Right ventricle myocardium inferior (tissue), 1 donor: Measurements from ENCODE around the gene TMEM170B. TPM values are rescaled to one million over a fixed set of nuclear protein-coding genes. Genes with fewer than 3 reads are reported as not detected.
A peak's percentile ranks its signal among the peaks of the same experiment; 100 is the strongest.
"Not testable (repeated sequence)": the region's sequence is repeated elsewhere in the genome, so short reads cannot be mapped to it uniquely, and the experiment has no call there.

Experiments used
- ATAC-seq: fragments of 200-7000 bp; cut with Tn5 transposase; one replicate; pipeline ENCODE4 v1.9.1; 2020; ENCODE audit warnings: mild to moderate bottlenecking, moderate library complexity
- DNase-seq: peaks from one replicate; pipeline ENCODE4 v3.0.0; 2021; ENCODE audit errors: missing footprints
- intact Hi-C: fragments of 100-400 bp; cut with DNase I; formaldehyde crosslinking; loops from one replicate; pipeline ENCODE4 v1.11.0; 2022
- total RNA-seq: library from RNA; stranded (reverse); fragmentation: NEBNext Ultra II Directional; extraction: Animal tissue kit (Norgen Biotek cat#: 25700); gene quantifications from one replicate; pipeline ENCODE4 v1.2.1, GENCODE V29; 2021
- donor health status: DM: no; HTN: yes; CAD: no; lungs with severe emphysema.

TMEM170B gene
- total RNA-seq, 1 donor from 2014 or later = 4.8 TPM

GRCh38 chr6:11525468-11526155 lies 11.9 kb upstream of the TMEM170B start:
- DNase-seq (no peak), ATAC-seq (peak; percentile 82)
- intact Hi-C loops = no loop called here

GRCh38 chr6:11526156-11526505 lies 11.4 kb upstream of the TMEM170B start:
- no peak for ATAC-seq
- DNase-seq = no peak

DNA sequence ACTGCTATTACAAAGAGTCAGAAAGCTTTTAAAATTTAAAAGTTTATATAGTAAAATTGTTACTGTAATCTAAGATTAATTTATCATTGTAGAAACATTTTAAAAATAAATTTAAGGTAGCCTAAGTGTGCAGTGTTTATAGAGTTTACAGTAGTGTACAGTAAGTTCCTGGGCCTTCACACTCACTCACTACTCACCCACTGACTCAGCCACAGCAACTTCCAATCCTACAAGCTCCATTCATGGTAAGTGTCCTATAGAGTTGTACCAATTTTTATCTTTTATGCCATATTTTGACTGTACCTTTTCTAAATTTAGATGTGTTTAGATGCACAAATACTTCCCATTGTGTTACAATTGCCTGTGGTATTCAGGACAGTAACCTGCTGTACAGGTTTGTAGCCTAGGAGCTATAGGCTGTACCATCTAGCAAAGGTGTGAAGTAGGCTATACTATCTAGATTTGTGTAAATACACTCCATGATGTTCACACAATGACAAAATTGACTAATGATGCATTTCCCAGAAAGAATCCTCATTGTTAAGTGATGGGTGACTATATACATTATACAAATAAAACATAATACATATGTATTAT lies 10.2 kb upstream of the TMEM170B start:
- DNase-seq (no peak), ATAC-seq (no peak)
- intact Hi-C loops = no loop called here

More at GRCh38 chr6:11526156-11526505, 11.4 kb upstream of the TMEM170B start:
- intact Hi-C loops = no loop called here

- no peak for ATAC-seq
- intact Hi-C loops = no loop called here
- no peak for DNase-seq
Measured at GRCh38 chr6:11528996-11529395, 8.6 kb upstream of the TMEM170B start.

DNA sequence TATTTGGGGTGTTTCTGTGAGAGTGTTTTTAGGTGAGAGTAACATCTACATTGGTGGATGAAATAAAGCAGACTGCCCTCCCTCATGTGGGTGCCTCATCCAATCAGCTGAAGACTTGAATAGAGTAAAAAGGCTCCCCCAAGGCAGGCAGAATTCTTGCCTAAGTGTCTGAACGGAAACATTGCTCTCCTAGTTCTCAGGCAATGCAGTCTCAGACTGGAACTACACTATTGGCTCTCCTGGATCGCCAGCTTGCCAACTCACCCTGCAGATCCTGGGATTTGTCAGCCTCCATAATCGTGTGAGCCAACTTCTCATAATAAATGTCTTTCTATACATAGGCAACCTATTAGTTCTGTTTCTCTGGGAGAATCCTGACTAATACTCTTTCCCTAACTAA lies 5.5 kb upstream of the TMEM170B start:
- ATAC-seq (no peak), DNase-seq (no peak)
- intact Hi-C loops = no loop called here

DNA sequence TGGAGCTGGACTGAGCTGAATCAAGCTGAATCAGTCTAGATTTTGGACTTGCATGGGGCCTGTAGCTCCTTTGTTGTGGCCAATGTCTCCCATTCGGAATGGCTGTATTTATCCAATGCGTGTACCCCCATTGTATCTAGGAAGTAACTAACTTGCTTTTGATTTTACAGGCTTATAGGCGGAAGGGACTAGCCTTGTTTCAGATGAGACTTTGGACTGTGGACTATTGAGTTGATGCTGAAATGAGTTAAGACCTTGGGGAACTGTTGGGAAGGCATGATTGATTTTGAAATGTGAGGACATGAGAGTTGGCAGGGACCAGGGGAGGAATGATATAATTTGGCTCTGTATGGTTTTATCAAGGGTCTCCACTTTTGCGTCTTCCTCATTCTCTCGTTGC lies 3.0 kb upstream of the TMEM170B start:
- intact Hi-C loops = no loop called here
- DNase-seq = no peak
- no peak for ATAC-seq

- ATAC-seq (no peak), DNase-seq (no peak)
- intact Hi-C loops = no loop called here
Measured at GRCh38 chr6:11535801-11536230, 1.7 kb upstream of the TMEM170B start.

GRCh38 chr6:11536795-11537194 lies 754 bp upstream of the TMEM170B start:
- intact Hi-C loops = no loop called here
- DNase-seq (no peak), ATAC-seq (no peak)

- no peak for ATAC-seq
- DNase-seq = peak; percentile 80
- intact Hi-C loops = no loop called here
Measured at GRCh38 chr6:11538052-11538818, 686 bp downstream of the TMEM170B start.

GRCh38 chr6:11538819-11539468 lies 1.4 kb downstream of the TMEM170B start:
- no peak for ATAC-seq
- no peak for DNase-seq
- intact Hi-C loops = no loop called here

- intact Hi-C loops = no loop called here
- DNase-seq (no peak), ATAC-seq (no peak)
Measured at GRCh38 chr6:11542863-11543262, 5.3 kb downstream of the TMEM170B start.

DNA sequence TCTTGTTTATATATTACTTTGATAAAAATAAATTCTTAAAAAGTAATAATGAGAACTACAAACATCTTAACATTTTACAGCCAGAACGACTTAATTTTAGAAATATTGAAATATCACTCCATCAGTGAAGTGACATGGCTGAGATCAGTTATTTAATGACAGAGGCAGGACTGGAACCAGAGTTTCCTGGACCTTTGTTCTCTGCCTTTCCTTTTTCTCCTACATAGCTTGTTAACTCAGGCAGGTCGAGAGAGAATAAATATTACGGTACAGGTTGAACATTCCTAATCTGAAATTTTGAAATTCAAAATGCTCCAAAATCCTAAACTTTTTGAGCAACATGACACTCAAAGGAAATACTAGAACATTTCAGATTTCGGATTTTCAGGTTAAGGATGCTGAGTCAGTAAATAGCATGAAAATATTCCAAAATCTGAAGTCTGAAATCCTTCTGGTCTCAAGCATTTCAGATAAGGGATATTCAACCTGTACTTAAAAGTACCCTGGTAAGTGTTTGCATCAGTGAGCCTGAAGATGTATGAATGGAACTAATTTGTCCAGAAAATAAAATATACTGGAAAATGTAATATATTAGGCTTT lies 6.5 kb downstream of the TMEM170B start:
- ATAC-seq (no peak), DNase-seq (no peak)
- intact Hi-C loops = no loop called here

- DNase-seq, ATAC-seq, intact Hi-C loops: not testable (repeated sequence)
Measured at GRCh38 chr6:11547846-11548245, 10.3 kb downstream of the TMEM170B start.

GRCh38 chr6:11548578-11548977 lies 11.0 kb downstream of the TMEM170B start:
- ATAC-seq, intact Hi-C loops: not testable (repeated sequence)

DNA sequence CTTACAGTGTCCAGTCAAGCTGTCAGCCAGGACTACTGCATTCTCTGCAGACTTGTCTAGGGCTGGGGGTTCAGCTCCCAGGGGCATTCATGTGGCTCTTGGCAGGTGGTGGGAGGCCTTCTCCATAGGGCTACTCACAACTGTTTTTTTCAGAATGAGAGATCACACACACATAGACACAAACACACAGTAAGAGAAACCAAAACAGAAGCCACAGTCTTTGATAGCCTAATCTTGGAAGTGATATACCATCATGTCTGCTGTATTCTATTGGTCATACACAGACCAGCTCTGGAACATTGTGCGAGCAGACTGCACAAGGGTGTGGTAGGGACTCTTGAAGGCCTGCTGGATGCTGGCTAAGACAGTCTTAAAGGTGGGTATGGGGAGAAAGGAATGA lies 13.5 kb downstream of the TMEM170B start:
- DNase-seq = no peak
- intact Hi-C loops = no loop called here
- no peak for ATAC-seq

More at GRCh38 chr6:11548578-11548977, 11.0 kb downstream of the TMEM170B start:
- not testable (repeated sequence) for DNase-seq

GRCh38 chr6:11552442-11552841 lies 14.9 kb downstream of the TMEM170B start:
- intact Hi-C loops = no loop called here
- DNase-seq = no peak
- ATAC-seq = no peak

- ATAC-seq (no peak), DNase-seq (no peak)
- intact Hi-C loops = no loop called here
Measured at GRCh38 chr6:11553824-11554223, 16.3 kb downstream of the TMEM170B start.

DNA sequence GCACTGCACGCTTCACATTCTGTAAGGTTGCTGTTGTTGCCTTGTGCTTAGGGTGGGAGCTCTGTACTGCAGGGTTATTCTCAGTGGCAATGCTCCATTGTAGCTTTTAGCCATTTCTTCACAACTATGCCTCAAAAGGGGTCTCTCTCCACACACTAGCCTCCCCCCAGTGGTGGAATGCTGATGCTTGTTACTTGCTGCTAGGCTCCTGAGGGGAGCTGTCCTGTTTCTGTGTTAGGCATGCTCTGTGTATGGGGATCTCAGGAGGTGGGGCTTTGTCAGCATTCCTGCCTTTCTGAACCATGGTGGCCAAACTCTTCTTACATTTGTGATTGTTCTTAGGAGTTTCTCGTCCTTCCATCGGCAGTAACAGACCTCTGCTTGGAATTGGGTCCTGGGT lies 18.8 kb downstream of the TMEM170B start:
- intact Hi-C loops = no loop called here
- ATAC-seq (no peak), DNase-seq (no peak)

DNA sequence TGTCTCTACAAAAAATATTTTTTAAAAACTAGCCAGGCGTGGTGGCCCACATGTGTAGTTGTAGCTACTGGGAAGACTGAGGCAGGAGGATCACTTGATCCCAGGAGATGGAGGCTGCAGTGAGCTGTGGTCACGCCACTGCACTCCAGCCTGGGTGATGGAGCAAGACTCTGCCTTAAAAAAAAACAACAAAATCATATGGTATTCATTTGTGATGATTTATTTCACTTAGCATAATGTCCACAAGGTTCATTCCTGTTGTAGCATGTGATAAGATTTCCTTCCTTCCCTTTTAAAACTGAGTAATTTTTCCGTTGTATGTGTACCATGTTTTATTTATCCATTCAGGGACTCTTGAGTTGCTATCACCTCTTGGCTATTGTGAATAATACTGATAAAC lies 26.2 kb downstream of the TMEM170B start:
- intact Hi-C loops = no loop called here
- no peak for ATAC-seq
- no peak for DNase-seq
